HepG2 (cell line): ENCODE results near the gene DENND5A. TPM values are rescaled to one million over a fixed set of nuclear protein-coding genes. Genes with fewer than 3 reads are reported as not detected.
"Not testable (repeated sequence)": the region's sequence is repeated elsewhere in the genome, so short reads cannot be mapped to it uniquely, and the experiment has no call there.

Experiments
- ATAC-seq: fragments of 200-7000 bp; cut with Tn5 transposase; 3 replicates; pipeline ENCODE4 v1.9.1; 2020; ENCODE audit warnings: mild to moderate bottlenecking, moderate library complexity
- BruUV-seq: library from RNA; stranded (reverse); fragments of 400-500 nt; replicated peaks from 2 replicates; lab custom pipeline; 2021; lab: Mats Ljungman, UMichigan
- CTCF ChIA-PET: fragments of 300-600 bp; formaldehyde crosslinking; extraction: SDS; loops from one replicate; lab custom pipeline; 2021; ENCODE audit warnings: low total read pairs, inconsistent platforms, low intra/inter-chr PET ratio; lab: Yijun Ruan, JAX
- POLR2A ChIA-PET: fragments of 350-600 bp; sonication (Branson Sonifier 250); formaldehyde crosslinking; loops from one replicate; lab custom pipeline; 2020; ENCODE audit warnings: antibody characterized with exemption, inconsistent platforms; lab: Yijun Ruan, JAX
- DNase-seq: peaks from one replicate; pipeline ENCODE4 v3.0.0-alpha.2; 2015; ENCODE audit warnings: low spot score
- FAIRE-seq: peaks from 3 replicates; lab custom pipeline; 2011; peaks lifted over from hg19 to GRCh38; lab: Jason Lieb, UNC
- H2AFZ ChIP-seq: one replicate; pipeline ENCODE4 v1.6.1; 2011; ENCODE audit warnings: low read length, inconsistent platforms
- H3K27ac ChIP-seq: fragments of 300-600 bp; 3 replicates; pipeline ENCODE4 v1.8.0; 2011; ENCODE audit warnings: mixed run types, mild to moderate bottlenecking, mixed read lengths, low read length, inconsistent platforms; ENCODE audit not compliant: insufficient read depth; ENCODE audit errors: extremely low read length
- H3K27me3 ChIP-seq, 2 experiments: fragments of 200-600 bp in 1 of 2; 2 replicates in 1 of 2; 3 replicates in 1 of 2; pipeline versions ENCODE4 v1.6.0 to v1.8.0; 2011; ENCODE audit warnings: low read length in 2 of 2, mild to moderate bottlenecking in 2 of 2, moderate library complexity in 2 of 2, inconsistent platforms in 1 of 2; ENCODE audit not compliant: insufficient read depth in 2 of 2, control insufficient read depth in 1 of 2
- H3K36me3 ChIP-seq, 2 experiments: fragments of 200-600 bp in 1 of 2; replicated peaks in 1 of 2; 2 replicates in 1 of 2; 3 replicates in 1 of 2; pipeline versions ENCODE4 v1.5.1 to v1.8.0; 2011; ENCODE audit warnings: low read length in 2 of 2, inconsistent platforms in 1 of 2; ENCODE audit not compliant: insufficient read depth in 2 of 2, control insufficient read depth in 1 of 2
- H3K4me1 ChIP-seq: 2 replicates; pipeline ENCODE4 v1.5.1; 2012; ENCODE audit warnings: low read length, inconsistent platforms; ENCODE audit not compliant: insufficient read depth
- H3K4me2 ChIP-seq: 2 replicates; pipeline ENCODE4 v1.6.0; 2011; ENCODE audit warnings: low read depth, low read length, inconsistent platforms
- H3K4me3 ChIP-seq, 3 experiments: fragments of 200-600 bp in 1 of 3; sonication (generic), shearing (Covaris generic) in 1 of 3; replicated peaks in 1 of 3; 2 replicates each; pipeline ENCODE4 v1.5.1; 2011 to 2016; ENCODE audit warnings: low read length in 3 of 3, inconsistent platforms in 2 of 3, low read depth in 2 of 3, mild to moderate bottlenecking in 2 of 3, control low read depth in 1 of 3, mixed read lengths in 1 of 3; ENCODE audit not compliant: insufficient read depth in 1 of 3
- H3K79me2 ChIP-seq: one replicate; pipeline ENCODE4 v1.6.1; 2011; ENCODE audit warnings: low read length, inconsistent platforms; ENCODE audit not compliant: insufficient read depth
- H3K9ac ChIP-seq: 2 replicates; pipeline ENCODE4 v1.6.0; 2011; ENCODE audit warnings: mild to moderate bottlenecking, low read depth, low read length, inconsistent platforms; ENCODE audit not compliant: insufficient read depth
- H3K9me3 ChIP-seq: 2 replicates; pipeline ENCODE4 v1.5.1; 2012; ENCODE audit warnings: mild to moderate bottlenecking, low read length
- H4K20me1 ChIP-seq: 2 replicates; pipeline ENCODE4 v1.6.0; 2011; ENCODE audit warnings: inconsistent platforms, mild to moderate bottlenecking, low read length, moderate library complexity; ENCODE audit not compliant: insufficient read depth
- MAFF ChIP-seq: IDR thresholded peaks from 2 replicates; pipeline ENCODE4 v1.6.1; 2011; ENCODE audit warnings: low read depth, low read length, improper control_type of control experiment
- MAFK ChIP-seq, 2 experiments: IDR thresholded peaks in 1 of 2; conservative IDR thresholded peaks in 1 of 2; 2 replicates each; pipeline ENCODE4 v1.6.1; 2011; ENCODE audit warnings: improper control_type of control experiment in 2 of 2, low read length in 2 of 2
- NR2F6 ChIP-seq, 2 experiments: IDR thresholded peaks; 2 replicates each; pipeline ENCODE4 v1.6.1; 2016; ENCODE audit warnings: antibody characterized with exemption in 1 of 2, mild to moderate bottlenecking in 1 of 2
- TRIM22 ChIP-seq: fragments of 450-650 bp; IDR thresholded peaks from 2 replicates; pipeline ENCODE4 v1.6.1; 2017
- ZKSCAN1 ChIP-seq: fragments of 150-350 bp; IDR thresholded peaks from 2 replicates; pipeline ENCODE4 v1.6.1; 2014; ENCODE audit warnings: low read length
- ZNF460 ChIP-seq: sonication (generic); formaldehyde crosslinking; IDR thresholded peaks from 2 replicates; pipeline ENCODE4 v1.5.1; 2020; ENCODE audit warnings: missing genetic modification reagents, mild to moderate bottlenecking, borderline replicate concordance
- WGBS: methylation state at CpG from one replicate; pipeline ENCODE4 v1.1.6; 2017; ENCODE audit warnings: low lambda C conversion rate; 5-methylcytosine and 5-hydroxymethylcytosine counted together
- in situ Hi-C: cut with HindIII; loops from 2 replicates; pipeline ENCODE4 v1.10.0; 2017; ENCODE audit warnings: low pct_unique_long_range_greater_than_20kb; ENCODE audit not compliant: extremely low pct_ligation_motif_present
- intact Hi-C: fragments of 100-400 bp; cut with micrococcal nuclease; formaldehyde crosslinking; loops from one replicate; pipeline ENCODE4 v1.10.0; 2022; ENCODE audit not compliant: unreplicated experiment
- polyA plus RNA-seq, 8 experiments: library from polyadenylated mRNA; depleted of rRNA in 3 of 8; stranded (reverse) in 7 of 8; unstranded in 1 of 8; fragments of >200 nt; fragmentation: Illumina TruSeq in 4 of 8; extraction: Trizol in 4 of 8; gene quantifications; 2 replicates each; pipeline versions ENCODE4 v1.2.1 to v1.2.3, GENCODE V29; 2011 to 2016; ENCODE audit warnings: low read depth in 4 of 8, missing spikeins in 1 of 8, mixed read lengths in 1 of 8; ENCODE audit not compliant: insufficient read depth in 1 of 8
- total RNA-seq, 5 experiments: library from RNA; depleted of rRNA; stranded (reverse); fragments of >200 nt; fragmentation: Illumina TruSeq; extraction: Trizol; gene quantifications; 2 replicates each; pipeline ENCODE4 v1.2.3, GENCODE V29; 2016; ENCODE audit warnings: low read depth in 1 of 5
- TF ChIP-seq, protein P1 (sequence below): IDR thresholded peaks from 2 replicates; pipeline ENCODE4 v1.6.1; 2016; ENCODE audit warnings: low read depth

The DENND5A gene
- total and polyA plus RNA-seq, 2 of the 13 experiments (the other 11 are each of a cell fraction or from before 2014, with no cell fraction given) = 63.3 to 145 TPM

DNA sequence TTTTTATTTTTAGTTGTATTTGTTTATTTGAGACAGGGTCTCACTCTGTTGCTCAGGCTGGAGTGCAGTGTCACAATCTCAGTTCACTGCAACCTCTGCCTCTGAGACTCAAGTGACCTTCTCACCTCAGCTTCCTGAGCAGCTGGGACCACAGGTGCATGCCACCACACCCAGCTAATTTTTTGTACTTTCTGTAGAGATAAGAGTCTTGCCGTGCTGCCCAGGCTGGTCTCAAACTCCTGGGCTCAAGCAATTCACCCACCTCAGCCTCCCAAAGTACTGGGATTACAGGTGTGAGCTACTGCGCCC is 4.4 kb downstream of the DENND5A start:
- FAIRE-seq, DNase-seq: not testable (repeated sequence)

DNA sequence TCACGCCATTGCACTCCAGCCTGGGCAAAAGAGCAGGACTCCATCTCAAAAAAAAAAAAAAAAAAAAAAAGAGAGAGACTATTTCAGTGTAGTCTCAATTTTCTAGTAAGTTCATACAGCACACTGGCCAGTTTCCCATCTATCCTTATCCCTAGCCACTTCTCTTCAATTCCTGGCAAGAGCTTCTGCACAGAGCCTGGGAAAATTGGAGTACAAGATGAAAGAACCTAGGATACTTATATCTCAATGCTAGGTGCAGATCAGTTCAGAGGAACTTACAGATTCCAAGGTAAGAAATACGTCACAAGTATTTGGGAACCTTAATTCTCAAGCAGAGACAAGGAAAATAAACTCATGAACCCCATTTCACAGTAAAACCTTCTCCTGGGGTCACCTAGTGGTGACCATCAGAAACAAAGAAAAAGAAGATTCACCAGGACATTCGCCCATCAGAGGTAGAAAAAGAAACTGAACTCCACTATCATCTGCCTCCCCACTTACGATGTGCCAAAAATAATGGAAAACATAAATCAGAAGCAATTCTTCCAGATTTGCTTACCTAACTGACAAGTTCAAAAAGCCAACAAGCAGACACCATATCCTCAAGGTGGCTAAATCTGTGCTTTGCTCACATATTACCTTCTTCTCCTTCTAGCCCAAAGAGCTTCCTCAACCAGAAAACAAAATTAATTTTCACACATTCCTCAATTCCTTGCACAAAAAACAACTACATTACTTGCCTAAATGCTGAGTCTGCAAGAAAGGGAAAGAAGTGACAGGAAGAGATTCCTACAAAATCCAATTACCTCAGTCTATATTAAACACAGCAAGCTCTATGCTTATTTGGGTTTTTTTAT is 4.9 kb downstream of the DENND5A start:
- CTCF ChIA-PET = no interaction called here
- Histone ChIP-seq H3K9ac (no peak overlapping the region), H3K27me3 (no peaks in the 10 kb centered on the region; a peak in 1 of 5 replicates), H3K27ac (no peak overlapping the region), H3K36me3 (peaks cover 0 to under 1% of the 10 kb centered on the region in 2 experiments; a peak in 1 of 5 replicates), H3K79me2 (peaks cover 78% of the 10 kb centered on the region), H3K4me2 (no peak overlapping the region), H3K4me3 (no peak overlapping the region), H2AFZ (no peak overlapping the region), H3K4me1 (peaks cover 32% of the 10 kb centered on the region), H4K20me1 (peaks cover 49% of the 10 kb centered on the region), H3K9me3 (no peaks in the 10 kb centered on the region)
- 92% methylated on average over 4 of the region's 4 CpGs for WGBS
- no TSS peak for BruUV-seq
- FAIRE-seq = no peak
- no peak for ATAC-seq
- intact Hi-C loops (loop anchor here (5.0 to 10.0 kb wide), 2 partner anchors 58 to 125 kb away; partner anchors contain the start of gene IPO7), in situ Hi-C loops (no loop called here)
- TF ChIP-seq TRIM22 (no peak), MAFF (peak; percentile 95), MAFK (conservative IDR thresholded peaks at IDR 0.05 in 1 of 2, IDR thresholded peaks at IDR 0.05 in 1 of 2; ENCODE audit: low read length in 2 of 2) (peak; percentile 96), ZKSCAN1 (no peak)
- TF ChIP-seq, protein P1, sequence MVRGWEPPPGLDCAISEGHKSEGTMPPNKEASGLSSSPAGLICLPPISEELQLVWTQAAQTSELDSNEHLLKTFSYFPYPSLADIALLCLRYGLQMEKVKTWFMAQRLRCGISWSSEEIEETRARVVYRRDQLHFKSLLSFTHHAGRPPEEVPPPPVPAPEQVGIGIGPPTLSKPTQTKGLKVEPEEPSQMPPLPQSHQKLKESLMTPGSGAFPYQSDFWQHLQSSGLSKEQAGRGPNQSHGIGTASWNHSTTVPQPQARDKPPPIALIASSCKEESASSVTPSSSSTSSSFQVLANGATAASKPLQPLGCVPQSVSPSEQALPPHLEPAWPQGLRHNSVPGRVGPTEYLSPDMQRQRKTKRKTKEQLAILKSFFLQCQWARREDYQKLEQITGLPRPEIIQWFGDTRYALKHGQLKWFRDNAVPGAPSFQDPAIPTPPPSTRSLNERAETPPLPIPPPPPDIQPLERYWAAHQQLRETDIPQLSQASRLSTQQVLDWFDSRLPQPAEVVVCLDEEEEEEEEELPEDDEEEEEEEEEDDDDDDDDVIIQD (CRISPR knock-in tag) = no peak
- POLR2A ChIA-PET = interaction anchor here (0.6 kb wide), 1 partner anchor 91 kb away, joined by 3 read pairs; no protein-coding TSS in a partner anchor
- no peak for DNase-seq

More for the DNA sequence above, 4.4 kb downstream of the DENND5A start:
- H3K9ac ChIP-seq; ATAC-seq; H3K4me3 ChIP-seq; H3K36me3 ChIP-seq; H3K9me3 ChIP-seq; H3K27me3 ChIP-seq; CTCF ChIA-PET; in situ Hi-C loops; H2AFZ ChIP-seq; H3K27ac ChIP-seq; BruUV-seq; TF ChIP-seq NR2F6 (IDR thresholded peaks at IDR 0.05): not testable (repeated sequence)
- peak; percentile 24; the same call in 1 of the 2 replicates for TF ChIP-seq ZNF460 (CRISPR knock-in tag)
- TF ChIP-seq NR2F6 (CRISPR knock-in tag; IDR thresholded peaks at IDR 0.05) = peak; percentile 14; the same call in 1 of the 2 replicates
- Histone ChIP-seq H3K4me1 (peaks cover 32% of the 10 kb centered on the region), H4K20me1 (peaks cover 49% of the 10 kb centered on the region), H3K4me2 (peak overlapping the region; percentile 27; the same call in 1 of the 2 replicates), H3K79me2 (peaks cover 74% of the 10 kb centered on the region)
- intact Hi-C loops = loop anchor here (5.0 to 10.0 kb wide), 2 partner anchors 58 to 124 kb away; partner anchors contain the start of gene IPO7
- WGBS = 70% methylated on average over 2 of the region's 2 CpGs
- POLR2A ChIA-PET = interaction anchor here (0.6 kb wide), 1 partner anchor 91 kb away, joined by 3 read pairs; no protein-coding TSS in a partner anchor

DNA sequence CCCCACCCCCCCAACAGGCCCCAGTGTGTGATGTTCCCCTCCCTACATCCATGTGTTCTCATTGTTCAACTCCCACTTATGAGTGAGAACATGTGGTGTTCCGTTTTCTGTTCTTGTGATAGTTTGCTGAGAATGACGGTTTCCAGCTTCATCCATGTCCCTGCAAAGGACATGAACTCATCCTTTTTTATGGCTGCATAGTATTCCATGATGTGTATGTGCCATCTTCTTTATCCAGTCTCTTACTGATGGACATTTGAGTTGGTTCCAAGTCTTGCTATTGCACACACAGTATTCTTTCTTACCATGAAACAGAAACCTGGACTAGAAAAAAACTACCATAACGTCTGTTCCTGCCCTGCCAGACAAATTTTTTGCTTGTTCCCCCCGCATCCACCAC is 6.9 kb downstream of the DENND5A start:
- CTCF ChIA-PET, H3K27me3 ChIP-seq, DNase-seq, intact Hi-C loops, POLR2A ChIA-PET, H3K9me3 ChIP-seq, H3K9ac ChIP-seq, in situ Hi-C loops, H3K27ac ChIP-seq, H3K4me2 ChIP-seq, ATAC-seq, H2AFZ ChIP-seq, FAIRE-seq, H3K36me3 ChIP-seq, BruUV-seq, H3K4me3 ChIP-seq: not testable (repeated sequence)
- peaks cover 47% of the 10 kb centered on the region for H4K20me1 ChIP-seq
- peaks cover 31% of the 10 kb centered on the region for H3K4me1 ChIP-seq
- 97% methylated on average over 4 of the region's 4 CpGs for WGBS
- peaks cover 82% of the 10 kb centered on the region for H3K79me2 ChIP-seq
